Naive thymus-derived CD4-positive, alpha-beta T cell (primary cell): ENCODE measurements around the gene HSPA1B. TPM values are rescaled to one million over a fixed set of nuclear protein-coding genes. Genes with fewer than 3 reads are reported as not detected.
"Not testable (repeated sequence)": the region's sequence is repeated elsewhere in the genome, so short reads cannot be mapped to it uniquely, and the experiment has no call there.

Experiments
- ATAC-seq: fragments of 150-1000 bp; cut with Tn5 transposase; 2 replicates; pipeline ENCODE4 v1.10.0; 2021; ENCODE audit warnings: mild to moderate bottlenecking, moderate library complexity
- CTCF ChIA-PET: fragments of 350-600 bp; sonication (Branson Sonifier 250); formaldehyde crosslinking; loops from one replicate; lab custom pipeline; 2021; ENCODE audit warnings: antibody characterized with exemption; lab: Charles Lee
- POLR2A ChIA-PET: fragments of 350-600 bp; sonication (Branson Sonifier 250); formaldehyde crosslinking; loops from one replicate; lab custom pipeline; 2021; ENCODE audit warnings: antibody characterized with exemption, inconsistent platforms; lab: Charles Lee
- DNase-seq, 9 donors: peaks; one replicate each; pipeline versions ENCODE4 v3.0.0 to v3.0.0-alpha.2; 2020 to 2022; ENCODE audit warnings: mixed read lengths in 1 of 9
- H3K27ac ChIP-seq: one replicate; pipeline ENCODE4 v1.7.0; 2013; ENCODE audit warnings: mild to moderate bottlenecking, low read depth, low read length, moderate library complexity
- H3K27me3 ChIP-seq, 2 donors: one replicate each; pipeline ENCODE4 v1.7.0; 2013; ENCODE audit warnings: low read length in 2 of 2, mild to moderate bottlenecking in 2 of 2, moderate library complexity in 2 of 2; ENCODE audit not compliant: control insufficient read depth in 2 of 2, insufficient read depth in 2 of 2
- H3K36me3 ChIP-seq, 3 experiments: 1 replicate in 2 of 3; 2 replicates in 1 of 3; pipeline ENCODE4 v1.7.0; 2013; ENCODE audit warnings: low read length in 3 of 3, mild to moderate bottlenecking in 3 of 3, moderate library complexity in 1 of 3; ENCODE audit not compliant: insufficient read depth in 3 of 3, control insufficient read depth in 2 of 3
- H3K4me1 ChIP-seq, 2 donors: one replicate each; pipeline ENCODE4 v1.7.0; 2013; ENCODE audit warnings: low read length in 2 of 2, mild to moderate bottlenecking in 2 of 2, moderate library complexity in 1 of 2; ENCODE audit not compliant: control insufficient read depth in 2 of 2, insufficient read depth in 2 of 2
- H3K4me3 ChIP-seq: 2 replicates; pipeline ENCODE4 v1.7.0; 2013; ENCODE audit warnings: mild to moderate bottlenecking, low read length
- H3K9me3 ChIP-seq, 3 experiments: 1 replicate in 2 of 3; 2 replicates in 1 of 3; pipeline ENCODE4 v1.7.0; 2013; ENCODE audit warnings: low read length in 3 of 3; ENCODE audit not compliant: control insufficient read depth in 2 of 3
- H3K27ac Mint-ChIP-seq, 9 donors: one replicate each; pipeline ENCODE4 v1.8.0; 2020 to 2022; ENCODE audit warnings: mixed read lengths in 9 of 9, mild to moderate bottlenecking in 8 of 9, moderate library complexity in 5 of 9, inconsistent platforms in 2 of 9
- H3K27me3 Mint-ChIP-seq, 5 donors: one replicate each; pipeline ENCODE4 v1.8.0; 2021 to 2022; ENCODE audit warnings: mixed read lengths in 5 of 5, mild to moderate bottlenecking in 1 of 5
- H3K36me3 Mint-ChIP-seq, 5 donors: one replicate each; pipeline ENCODE4 v1.8.0; 2020 to 2022; ENCODE audit warnings: mixed read lengths in 5 of 5, mild to moderate bottlenecking in 3 of 5, inconsistent platforms in 1 of 5
- H3K4me1 Mint-ChIP-seq, 7 donors: one replicate each; pipeline ENCODE4 v1.8.0; 2020 to 2022; ENCODE audit warnings: mixed read lengths in 7 of 7, mild to moderate bottlenecking in 3 of 7, inconsistent platforms in 1 of 7
- H3K4me3 Mint-ChIP-seq, 10 donors: one replicate each; pipeline ENCODE4 v1.8.0; 2020 to 2022; ENCODE audit warnings: mild to moderate bottlenecking in 10 of 10, mixed read lengths in 10 of 10, moderate library complexity in 6 of 10, inconsistent platforms in 2 of 10
- H3K9me3 Mint-ChIP-seq, 11 donors: one replicate each; pipeline ENCODE4 v1.8.0; 2020 to 2022; ENCODE audit warnings: mixed read lengths in 11 of 11, mild to moderate bottlenecking in 4 of 11, inconsistent platforms in 1 of 11, moderate library complexity in 1 of 11
- intact Hi-C, 2 donors: fragments of 100-400 bp; cut with micrococcal nuclease; formaldehyde crosslinking; loops; one replicate each; pipeline ENCODE4 v1.15.1; 2023
- polyA plus RNA-seq, 2 donors: library from polyadenylated mRNA; unstranded; fragments of 300-500 nt; fragmentation: Illumina TruSeq; gene quantifications; one replicate each; pipeline ENCODE4 v1.2.3, GENCODE V29; 2021
- total RNA-seq, 6 experiments: library from RNA in 5 of 6; stranded (reverse) in 5 of 6; gene quantifications; 1 replicate in 5 of 6; 2 replicates in 1 of 6; pipeline ENCODE4 v1.2.3 and lab custom pipeline; 2021 to 2026

Gene HSPA1B
- total and polyA plus RNA-seq, 7 experiments from 2014 or later = 2.8 to 68.9 (median 16.7) TPM

- Mint-ChIP-seq H3K4me1 (peaks cover 5 to 56% (median 50%) of the 10 kb centered on the region in 7 donors), H3K36me3 (peaks cover 0 to 13% (median 0%) of the 10 kb centered on the region in 5 donors), H3K27ac (peak overlapping the region in 6 of 9 donors; percentile 82 to 98 (median 95)), H3K4me3 (peak overlapping the region in 9 of 10 donors; percentile 92 to 98 (median 95))
- H3K4me1 ChIP-seq = peaks cover 21% of the 10 kb centered on the region in 2 donors
- H3K9me3 ChIP-seq, DNase-seq, H3K36me3 ChIP-seq, ATAC-seq, H3K27ac ChIP-seq, H3K27me3 Mint-ChIP-seq, H3K4me3 ChIP-seq, H3K27me3 ChIP-seq, H3K9me3 Mint-ChIP-seq, CTCF ChIA-PET: not testable (repeated sequence)
- POLR2A ChIA-PET = interaction anchor here (1.0 to 3.7 kb wide), 6 partner anchors 10 to 91 kb away, joined by 3 to 23 read pairs (median 4); partner anchors contain the start of genes DDAH2, LSM2 and VARS1
- intact Hi-C loops = loop anchor here in 1 of 2 donors (10.0 kb wide), 1 partner anchor 374 kb away; the partner anchor contains the start of genes GPSM3 and PBX2
Measured at GRCh38 chr6:31820399-31820798, 7.1 kb upstream of the HSPA1B start.

DNA sequence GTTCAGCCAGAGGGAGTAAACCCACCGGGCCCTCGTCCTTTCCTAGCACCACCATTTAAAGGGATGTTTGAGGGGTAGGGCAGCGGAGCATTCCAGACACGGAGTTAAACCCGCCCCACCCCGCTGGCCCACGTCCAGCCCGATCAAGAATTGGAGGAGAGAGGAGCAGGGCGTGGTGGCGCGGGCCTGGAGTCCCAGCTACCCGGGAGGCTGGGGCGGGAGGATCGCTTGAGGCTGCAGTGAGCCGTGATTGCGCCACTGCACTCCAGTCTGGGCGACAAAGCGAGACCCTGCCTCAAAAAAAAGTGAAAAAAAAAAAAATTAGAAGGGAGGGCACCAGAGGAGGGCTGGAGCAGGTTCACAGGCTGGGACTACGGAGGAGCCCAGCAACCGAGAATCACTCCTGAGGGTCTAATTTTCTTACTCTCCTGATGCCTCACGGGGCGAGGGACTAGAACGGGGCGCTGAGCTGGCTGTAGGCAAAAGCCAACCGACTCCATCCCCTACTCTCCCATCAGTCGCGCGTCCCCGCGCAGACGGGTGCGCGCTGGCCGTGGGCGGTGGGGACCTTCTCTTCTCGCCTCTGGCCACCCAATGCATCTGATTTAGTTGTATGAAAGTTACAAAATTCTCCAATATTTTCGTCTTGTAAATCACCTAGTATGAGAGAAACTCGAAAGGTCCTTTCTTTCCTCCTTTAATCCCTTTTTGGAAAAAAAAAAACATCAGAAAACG is 6.1 kb upstream of the HSPA1B start:
- ATAC-seq (peak; percentile 34), DNase-seq (peak in 1 of 9 donors; percentile 79)
- peak overlapping the region; percentile 92 for H3K4me3 ChIP-seq
- no peaks in the 10 kb centered on the region for H3K9me3 ChIP-seq
- H3K9me3 Mint-ChIP-seq = no peaks in the 10 kb centered on the region
- H3K4me1 ChIP-seq = peaks cover 21 to 23% of the 10 kb centered on the region in 2 donors
- peak overlapping the region; percentile 81 for H3K27ac ChIP-seq
- H3K36me3 Mint-ChIP-seq = peaks cover 0 to 13% (median 0%) of the 10 kb centered on the region in 5 donors
- H3K4me1 Mint-ChIP-seq = peaks cover 5 to 64% (median 54%) of the 10 kb centered on the region in 7 donors
- H3K27ac Mint-ChIP-seq = peak overlapping the region; percentile 87 to 98 (median 94)
- POLR2A ChIA-PET = interaction anchor here (0.6 to 1.4 kb wide), 5 partner anchors 83 to 280 kb away, joined by 3 to 5 read pairs (median 4); partner anchors contain the start of genes ABHD16A, DDX39B and LY6G5C
- intact Hi-C loops = loop anchor here (1.0 to 10.0 kb wide), 2 partner anchors 156 to 373 kb away; partner anchors contain the start of genes GPSM3 (in 1 of the 2) and PBX2 (in 1 of the 2)
- CTCF ChIA-PET = interaction anchor here (0.6 kb wide), 2 partner anchors 66 to 83 kb away, joined by 3 read pairs; no protein-coding TSS in a partner anchor
- H3K27me3 Mint-ChIP-seq = no peaks in the 10 kb centered on the region
- peak overlapping the region; percentile 92 to 98 (median 94) for H3K4me3 Mint-ChIP-seq
- H3K36me3 ChIP-seq = no peaks in the 10 kb centered on the region
- no peaks in the 10 kb centered on the region for H3K27me3 ChIP-seq

DNA sequence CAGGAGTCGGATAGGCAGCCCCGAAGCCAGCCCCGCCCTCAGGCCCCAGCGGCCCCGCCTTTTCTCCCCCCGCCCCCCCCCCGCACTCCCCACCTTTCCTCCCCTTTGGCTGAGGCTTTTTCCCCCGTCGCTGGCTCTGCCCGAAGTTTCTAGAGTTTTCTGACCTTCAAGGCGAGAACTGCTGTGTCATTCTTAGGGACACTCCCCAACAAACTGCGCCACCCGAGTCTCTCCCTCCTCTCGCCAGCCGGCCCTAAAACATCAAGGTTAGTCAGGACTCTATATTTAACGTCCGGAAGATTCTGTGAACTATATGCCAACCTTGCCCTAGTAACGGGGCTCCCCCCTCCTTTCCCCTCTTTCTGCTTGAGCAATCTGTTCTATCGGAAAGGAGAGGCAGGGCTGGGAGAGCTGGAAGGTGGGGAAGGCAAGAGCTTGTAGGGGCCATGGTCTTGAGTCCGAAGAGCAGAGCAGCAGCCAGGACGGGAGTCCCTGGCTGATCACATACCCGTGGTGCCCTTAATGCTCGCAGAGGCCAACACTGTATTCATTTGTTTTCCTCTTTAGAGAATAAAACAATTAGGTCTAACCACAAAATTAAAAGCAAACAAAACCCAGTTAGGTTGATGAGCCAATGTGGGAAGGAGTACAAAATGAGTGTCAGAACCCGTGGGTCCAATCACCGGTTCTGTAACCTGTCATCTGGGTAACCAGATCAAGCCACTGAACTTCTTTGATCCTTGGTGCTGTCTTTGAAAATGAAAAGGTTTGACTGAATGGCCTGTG is 5.3 kb upstream of the HSPA1B start:
- peak overlapping the region; percentile 81 for H3K27ac ChIP-seq
- H3K4me3 Mint-ChIP-seq = peak overlapping the region; percentile 92 to 98 (median 94)
- no peaks in the 10 kb centered on the region for H3K9me3 Mint-ChIP-seq
- H3K9me3 ChIP-seq = no peaks in the 10 kb centered on the region
- peaks cover 0 to 13% (median 0%) of the 10 kb centered on the region in 5 donors for H3K36me3 Mint-ChIP-seq
- H3K27ac Mint-ChIP-seq = peak overlapping the region; percentile 87 to 98 (median 94)
- peak overlapping the region; percentile 92 for H3K4me3 ChIP-seq
- no peaks in the 10 kb centered on the region for H3K36me3 ChIP-seq
- no peaks in the 10 kb centered on the region for H3K27me3 Mint-ChIP-seq
- intact Hi-C loops = loop anchor here (1.0 to 10.0 kb wide), 2 partner anchors 157 to 373 kb away; partner anchors contain the start of genes GPSM3 (in 1 of the 2) and PBX2 (in 1 of the 2)
- H3K4me1 Mint-ChIP-seq = peaks cover 9 to 72% (median 62%) of the 10 kb centered on the region in 7 donors
- ChIA-PET POLR2A (interaction anchor here (0.6 to 1.7 kb wide), 12 partner anchors 11 to 281 kb away, joined by 3 to 6 read pairs (median 4); partner anchors contain the start of genes ABHD16A, C6orf47, DDX39B and LY6G5C), CTCF (interaction anchor here (0.6 to 1.3 kb wide), 2 partner anchors 67 to 92 kb away, joined by 3 to 6 read pairs; partner anchors contain the start of gene DDAH2)
- ATAC-seq = peak; percentile 57
- no peaks in the 10 kb centered on the region for H3K27me3 ChIP-seq
- peaks cover 24 to 27% of the 10 kb centered on the region in 2 donors for H3K4me1 ChIP-seq
- DNase-seq = peak in 8 of 9 donors; percentile 46 to 72 (median 58)

- not testable (repeated sequence) for H3K9me3 Mint-ChIP-seq, ATAC-seq, H3K27ac ChIP-seq, H3K36me3 ChIP-seq, DNase-seq, H3K9me3 ChIP-seq, H3K4me3 ChIP-seq, H3K36me3 Mint-ChIP-seq, H3K27me3 ChIP-seq, H3K27me3 Mint-ChIP-seq
- CTCF ChIA-PET = interaction anchor here (1.3 kb wide), 1 partner anchor 94 kb away, joined by 6 read pairs; the partner anchor contains the start of gene DDAH2
- POLR2A ChIA-PET = interaction anchor here (0.6 to 1.7 kb wide), 3 partner anchors 12 to 86 kb away, joined by 3 to 5 read pairs (median 4); no protein-coding TSS in a partner anchor
- peaks cover 11 to 60% (median 52%) of the 10 kb centered on the region in 7 donors for H3K4me1 Mint-ChIP-seq
- H3K4me3 Mint-ChIP-seq = peak overlapping the region in 5 of 10 donors; percentile 29 to 42 (median 34)
- intact Hi-C loops = loop anchor here in 1 of 2 donors (10.0 kb wide), 1 partner anchor 371 kb away; the partner anchor contains the start of genes GPSM3 and PBX2
- peak overlapping the region in 6 of 9 donors; percentile 28 to 93 (median 46) for H3K27ac Mint-ChIP-seq
- peaks cover 18 to 22% of the 10 kb centered on the region in 2 donors for H3K4me1 ChIP-seq
Measured at GRCh38 chr6:31823592-31824196, 3.8 kb upstream of the HSPA1B start.

DNA sequence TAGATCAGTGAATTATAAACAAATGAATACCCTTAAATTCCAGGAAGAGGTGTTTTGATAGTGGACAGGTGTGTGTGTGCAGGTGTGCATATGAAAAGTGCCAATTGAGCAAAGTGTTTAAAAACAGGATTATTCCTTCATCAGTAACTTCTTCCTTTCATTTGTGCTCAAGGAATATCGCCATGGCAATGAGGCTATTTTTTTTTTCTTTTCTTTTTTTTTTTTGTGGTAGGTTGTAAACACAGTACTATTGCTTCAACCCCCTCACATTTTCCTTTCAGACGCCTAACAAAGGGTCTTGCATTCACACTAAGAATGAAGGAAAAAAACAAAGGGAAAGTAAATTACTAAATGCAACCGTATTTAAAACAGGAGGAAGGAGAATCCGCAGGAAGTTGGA is 2.0 kb upstream of the HSPA1B start:
- Histone ChIP-seq H3K27me3 (no peaks in the 10 kb centered on the region), H3K36me3 (no peaks in the 10 kb centered on the region), H3K4me3 (no peak overlapping the region), H3K27ac (peak overlapping the region; percentile 29), H3K4me1 (peaks cover 12 to 13% of the 10 kb centered on the region in 2 donors), H3K9me3 (no peaks in the 10 kb centered on the region)
- peak overlapping the region in 8 of 10 donors; percentile 25 to 97 (median 90) for H3K4me3 Mint-ChIP-seq
- H3K4me1 Mint-ChIP-seq = peaks cover 13 to 61% (median 50%) of the 10 kb centered on the region in 7 donors
- no peaks in the 10 kb centered on the region for H3K27me3 Mint-ChIP-seq
- no peaks in the 10 kb centered on the region for H3K9me3 Mint-ChIP-seq
- DNase-seq (no peak), ATAC-seq (no peak)
- ChIA-PET CTCF (no interaction called here), POLR2A (interaction anchor here (0.6 to 3.4 kb wide), 6 partner anchors 10 to 168 kb away, joined by 3 to 29 read pairs (median 4); partner anchors contain the start of genes HSPA1A, HSPA1L and LSM2)
- peak overlapping the region in 7 of 9 donors; percentile 21 to 99 (median 94) for H3K27ac Mint-ChIP-seq
- H3K36me3 Mint-ChIP-seq = peaks cover 0 to 3% (median 0%) of the 10 kb centered on the region in 5 donors
- intact Hi-C loops = loop anchor here in 1 of 2 donors (10.0 kb wide), 1 partner anchor 369 kb away; the partner anchor contains the start of genes GPSM3 and PBX2
